Measurements from ENCODE around the gene CACNA1G.

Gene CACNA1G

DNA sequence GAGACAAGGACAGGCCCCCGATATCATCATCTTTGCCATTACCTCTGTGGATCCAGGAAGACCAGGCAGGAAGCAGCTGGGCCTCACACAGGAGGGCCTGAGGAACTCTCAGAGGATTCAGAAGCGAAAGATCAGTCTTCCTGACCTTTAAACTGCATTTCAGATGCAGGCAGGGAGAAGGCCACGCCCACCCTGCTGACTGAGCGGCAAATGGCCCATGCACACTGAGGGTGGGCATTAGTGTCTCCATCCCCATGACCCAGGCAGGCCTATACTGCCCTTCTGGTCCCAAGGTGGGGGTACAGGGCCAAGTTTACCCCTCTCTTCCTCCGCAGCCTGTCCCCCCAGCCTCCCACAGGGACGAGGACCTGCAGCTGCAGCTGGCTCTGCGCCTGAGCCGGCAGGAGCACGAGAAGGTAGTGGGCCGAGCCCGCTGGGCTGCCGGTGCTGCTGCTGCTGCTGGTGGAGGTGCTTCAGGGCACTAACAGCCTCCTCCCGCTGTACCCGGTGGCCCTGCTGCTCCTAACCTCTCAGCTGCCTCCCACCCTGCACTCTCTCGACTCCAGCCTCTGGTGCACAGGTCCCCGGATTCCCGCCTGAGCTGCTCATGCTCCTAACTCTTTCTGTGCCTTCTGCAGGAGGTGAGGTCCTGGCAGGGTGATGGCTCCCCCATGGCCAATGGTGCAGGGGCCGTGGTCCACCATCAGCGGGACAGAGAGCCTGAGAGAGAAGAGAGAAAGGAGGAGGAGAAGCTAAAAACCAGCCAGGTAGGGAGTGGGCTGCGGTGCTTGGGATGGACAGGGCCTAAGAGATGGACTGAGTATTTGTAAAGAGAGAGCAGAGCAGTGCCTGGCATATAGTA, 21.7 kb upstream of the CACNA1G start:
- H3K27me3 Mint-ChIP-seq (ENCODE audit: low read depth) = peaks cover 19% of the 10 kb centered on the region
- TF ChIP-seq, protein P1, sequence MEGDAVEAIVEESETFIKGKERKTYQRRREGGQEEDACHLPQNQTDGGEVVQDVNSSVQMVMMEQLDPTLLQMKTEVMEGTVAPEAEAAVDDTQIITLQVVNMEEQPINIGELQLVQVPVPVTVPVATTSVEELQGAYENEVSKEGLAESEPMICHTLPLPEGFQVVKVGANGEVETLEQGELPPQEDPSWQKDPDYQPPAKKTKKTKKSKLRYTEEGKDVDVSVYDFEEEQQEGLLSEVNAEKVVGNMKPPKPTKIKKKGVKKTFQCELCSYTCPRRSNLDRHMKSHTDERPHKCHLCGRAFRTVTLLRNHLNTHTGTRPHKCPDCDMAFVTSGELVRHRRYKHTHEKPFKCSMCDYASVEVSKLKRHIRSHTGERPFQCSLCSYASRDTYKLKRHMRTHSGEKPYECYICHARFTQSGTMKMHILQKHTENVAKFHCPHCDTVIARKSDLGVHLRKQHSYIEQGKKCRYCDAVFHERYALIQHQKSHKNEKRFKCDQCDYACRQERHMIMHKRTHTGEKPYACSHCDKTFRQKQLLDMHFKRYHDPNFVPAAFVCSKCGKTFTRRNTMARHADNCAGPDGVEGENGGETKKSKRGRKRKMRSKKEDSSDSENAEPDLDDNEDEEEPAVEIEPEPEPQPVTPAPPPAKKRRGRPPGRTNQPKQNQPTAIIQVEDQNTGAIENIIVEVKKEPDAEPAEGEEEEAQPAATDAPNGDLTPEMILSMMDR (IDR thresholded peaks at IDR 0.05; ENCODE audit: unreplicated experiment in 3 of 3) = no peak
- H3K27ac Mint-ChIP-seq = peak overlapping the region; percentile 55 to 84 (median 72)
- H3K4me1 Mint-ChIP-seq = peaks cover 46% of the 10 kb centered on the region
- H3K36me3 Mint-ChIP-seq (ENCODE audit: low read depth) = no peaks in the 10 kb centered on the region
- H3K4me3 Mint-ChIP-seq = peak overlapping the region; percentile 27 to 53 (median 44)
- H3K9me3 Mint-ChIP-seq = no peaks in the 10 kb centered on the region

- peaks cover 41% of the 10 kb centered on the region for H3K4me1 Mint-ChIP-seq
- no peak overlapping the region for H3K27ac Mint-ChIP-seq
- H3K36me3 Mint-ChIP-seq (ENCODE audit: low read depth) = no peaks in the 10 kb centered on the region
- peaks cover 18% of the 10 kb centered on the region for H3K27me3 Mint-ChIP-seq (ENCODE audit: low read depth)
- H3K9me3 Mint-ChIP-seq = no peaks in the 10 kb centered on the region
- H3K4me3 Mint-ChIP-seq = peak overlapping the region in 1 of 3 experiments; percentile 41
- TF ChIP-seq, protein P1 (IDR thresholded peaks at IDR 0.05; ENCODE audit: unreplicated experiment in 3 of 3) = no peak
Observed at GRCh38 chr17:50539762-50540559, 20.6 kb upstream of the CACNA1G start.

- peak overlapping the region; percentile 19 to 82 (median 41) for H3K4me3 Mint-ChIP-seq
- H3K4me1 Mint-ChIP-seq = peaks cover 33% of the 10 kb centered on the region
- H3K36me3 Mint-ChIP-seq (ENCODE audit: low read depth) = no peaks in the 10 kb centered on the region
- H3K27ac Mint-ChIP-seq = peak overlapping the region in 1 of 3 experiments; percentile 51
- peaks cover 15% of the 10 kb centered on the region for H3K27me3 Mint-ChIP-seq (ENCODE audit: low read depth)
- no peaks in the 10 kb centered on the region for H3K9me3 Mint-ChIP-seq
- TF ChIP-seq, protein P1 (IDR thresholded peaks at IDR 0.05; ENCODE audit: unreplicated experiment in 3 of 3) = no peak
Observed at GRCh38 chr17:50540560-50541401, 19.7 kb upstream of the CACNA1G start.

DNA sequence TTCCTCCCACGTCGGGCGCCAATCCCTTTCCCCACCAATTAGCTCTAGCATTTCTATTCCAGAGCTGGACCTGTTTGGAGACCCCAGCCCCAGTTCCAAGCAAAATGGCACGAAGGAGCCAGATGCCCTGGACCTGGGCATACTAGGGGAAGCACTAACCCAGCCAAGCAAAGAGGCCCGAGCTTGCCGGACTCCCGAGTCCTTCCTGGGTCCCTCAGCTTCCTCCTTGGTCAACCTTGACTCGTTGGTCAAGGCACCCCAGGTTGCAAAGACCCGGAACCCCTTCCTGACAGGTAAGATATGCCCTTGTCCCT, 19.2 kb upstream of the CACNA1G start:
- Mint-ChIP-seq H3K36me3 (ENCODE audit: low read depth) (no peaks in the 10 kb centered on the region), H3K4me3 (peak overlapping the region; percentile 77 to 82 (median 81)), H3K27me3 (ENCODE audit: low read depth) (peaks cover 18% of the 10 kb centered on the region), H3K27ac (peak overlapping the region in 2 of 3 experiments; percentile 51 to 57), H3K4me1 (peaks cover 27% of the 10 kb centered on the region), H3K9me3 (no peaks in the 10 kb centered on the region)
- TF ChIP-seq, protein P1 (IDR thresholded peaks at IDR 0.05; ENCODE audit: unreplicated experiment in 3 of 3) = no peak

DNA sequence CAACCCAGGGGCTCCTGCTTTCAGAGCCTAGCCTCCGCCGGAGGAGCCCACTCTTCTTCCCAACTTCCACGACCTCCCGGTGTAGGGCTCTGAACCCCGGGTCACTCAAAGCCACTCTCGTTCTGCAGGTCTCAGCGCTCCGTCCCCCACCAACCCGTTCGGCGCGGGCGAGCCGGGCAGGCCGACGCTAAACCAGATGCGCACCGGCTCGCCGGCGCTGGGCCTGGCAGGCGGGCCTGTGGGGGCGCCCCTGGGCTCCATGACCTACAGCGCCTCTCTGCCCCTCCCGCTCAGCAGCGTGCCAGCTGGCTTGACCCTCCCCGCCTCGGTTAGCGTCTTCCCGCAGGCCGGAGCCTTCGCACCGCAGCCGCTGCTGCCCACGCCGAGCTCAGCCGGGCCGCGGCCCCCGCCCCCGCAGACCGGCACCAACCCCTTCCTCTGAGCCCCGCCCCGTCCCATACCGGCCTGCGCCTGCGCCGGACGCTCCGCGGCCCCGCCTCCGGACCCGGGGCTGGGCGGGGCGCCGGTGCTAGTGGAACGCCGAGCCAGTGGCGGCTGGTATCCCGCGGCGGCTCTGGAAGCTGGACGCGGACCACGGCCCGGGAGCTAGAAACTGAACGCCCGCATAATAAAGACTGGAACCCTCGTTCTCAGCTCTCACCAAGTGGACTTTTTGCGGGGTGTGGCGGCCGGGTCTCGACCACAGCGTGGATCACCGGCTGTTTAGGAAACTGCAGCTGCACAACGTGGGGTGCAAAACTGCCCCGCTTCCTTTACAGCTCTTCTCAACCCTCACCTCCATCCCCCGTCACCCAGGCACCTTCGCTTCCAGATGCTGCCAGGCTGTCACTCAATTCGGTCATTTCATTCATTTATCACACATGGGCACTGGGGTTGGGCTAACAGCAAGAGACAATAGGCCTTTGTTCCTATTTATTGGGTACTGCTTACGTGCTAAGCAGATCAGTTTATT, 18.5 kb upstream of the CACNA1G start:
- TF ChIP-seq, protein P1 (IDR thresholded peaks at IDR 0.05; ENCODE audit: unreplicated experiment in 3 of 3) = no peak
- peak overlapping the region; percentile 82 to 87 (median 86) for H3K4me3 Mint-ChIP-seq

More for the DNA sequence above, 18.5 kb upstream of the CACNA1G start:
- peaks cover 26% of the 10 kb centered on the region for H3K4me1 Mint-ChIP-seq
- H3K9me3 Mint-ChIP-seq = no peaks in the 10 kb centered on the region
- H3K27me3 Mint-ChIP-seq (ENCODE audit: low read depth) = peaks cover 25% of the 10 kb centered on the region
- H3K27ac Mint-ChIP-seq = peak overlapping the region; percentile 75 to 80 (median 78)
- H3K36me3 Mint-ChIP-seq (ENCODE audit: low read depth) = no peaks in the 10 kb centered on the region

Measured in nephron (organoid).